AG04450 (cell line): ENCODE data around the gene PHIP. TPM values are rescaled to one million over a fixed set of nuclear protein-coding genes. Genes with fewer than 3 reads are reported as not detected.

Experiments used
- CTCF ChIA-PET: fragments of 300-600, 350-600 bp; formaldehyde crosslinking; extraction: SDS; loops from one replicate; lab custom pipeline; 2022; ENCODE audit warnings: antibody characterized with exemption, inconsistent platforms; lab: Charles Lee
- POLR2A ChIA-PET: fragments of 350-600 bp; formaldehyde crosslinking; extraction: SDS; loops from one replicate; lab custom pipeline; 2021; ENCODE audit warnings: antibody characterized with exemption, inconsistent platforms; lab: Yijun Ruan, JAX
- DNase-seq: peaks from one replicate; pipeline ENCODE4 v3.0.0-alpha.2; 2011; ENCODE audit warnings: low read depth, low spot score
- H3K27ac ChIP-seq: one replicate; pipeline ENCODE4 v1.5.1; 2012; ENCODE audit warnings: low read depth, low read length, control low read depth
- H3K27me3 ChIP-seq: one replicate; pipeline ENCODE4 v1.6.0; 2012; ENCODE audit warnings: low read length; ENCODE audit not compliant: control insufficient read depth, insufficient read depth
- H3K4me3 ChIP-seq: 2 replicates; pipeline ENCODE4 v1.5.1; 2011; ENCODE audit warnings: mild to moderate bottlenecking, low read depth, low read length, control low read depth
- H3K9me3 ChIP-seq: 2 replicates; pipeline ENCODE4 v1.5.1; 2012; ENCODE audit warnings: low read length; ENCODE audit not compliant: control insufficient read depth, insufficient read depth
- polyA plus RNA-seq: library from polyadenylated mRNA; depleted of rRNA; stranded (reverse); fragments of >200 nt; gene quantifications from 2 replicates; pipeline ENCODE4 v1.2.3, GENCODE V29; 2011
- TF ChIP-seq, protein P1 (sequence below): IDR thresholded peaks from 2 replicates; pipeline ENCODE4 v1.5.1; 2011; ENCODE audit warnings: low read depth, low read length, control low read depth, inconsistent platforms

Gene PHIP
- polyA plus RNA-seq, 1 experiment = 11.1 TPM

DNA sequence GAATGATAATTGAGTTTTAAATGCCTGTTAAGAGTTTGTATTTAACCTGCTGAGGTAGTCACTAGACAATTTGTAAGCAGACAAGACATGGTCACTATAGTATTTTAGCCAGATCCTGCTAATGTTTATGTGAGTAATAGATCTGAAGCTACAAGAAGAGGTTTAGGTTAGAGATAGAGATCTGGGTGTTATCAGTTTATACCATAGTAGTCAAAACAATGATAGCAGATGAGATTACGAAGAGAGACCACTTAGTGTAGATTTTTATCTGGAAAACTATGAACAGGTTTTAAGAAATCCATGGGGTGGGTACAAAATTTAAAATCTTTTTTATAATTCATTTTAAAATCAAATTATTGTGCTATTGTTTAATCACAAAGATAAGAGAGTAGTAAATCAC lies 47.5 kb downstream of the PHIP start:
- TF ChIP-seq, protein P1, sequence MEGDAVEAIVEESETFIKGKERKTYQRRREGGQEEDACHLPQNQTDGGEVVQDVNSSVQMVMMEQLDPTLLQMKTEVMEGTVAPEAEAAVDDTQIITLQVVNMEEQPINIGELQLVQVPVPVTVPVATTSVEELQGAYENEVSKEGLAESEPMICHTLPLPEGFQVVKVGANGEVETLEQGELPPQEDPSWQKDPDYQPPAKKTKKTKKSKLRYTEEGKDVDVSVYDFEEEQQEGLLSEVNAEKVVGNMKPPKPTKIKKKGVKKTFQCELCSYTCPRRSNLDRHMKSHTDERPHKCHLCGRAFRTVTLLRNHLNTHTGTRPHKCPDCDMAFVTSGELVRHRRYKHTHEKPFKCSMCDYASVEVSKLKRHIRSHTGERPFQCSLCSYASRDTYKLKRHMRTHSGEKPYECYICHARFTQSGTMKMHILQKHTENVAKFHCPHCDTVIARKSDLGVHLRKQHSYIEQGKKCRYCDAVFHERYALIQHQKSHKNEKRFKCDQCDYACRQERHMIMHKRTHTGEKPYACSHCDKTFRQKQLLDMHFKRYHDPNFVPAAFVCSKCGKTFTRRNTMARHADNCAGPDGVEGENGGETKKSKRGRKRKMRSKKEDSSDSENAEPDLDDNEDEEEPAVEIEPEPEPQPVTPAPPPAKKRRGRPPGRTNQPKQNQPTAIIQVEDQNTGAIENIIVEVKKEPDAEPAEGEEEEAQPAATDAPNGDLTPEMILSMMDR = no peak
- Histone ChIP-seq H3K27me3 (no peaks in the 10 kb centered on the region), H3K27ac (no peak overlapping the region), H3K9me3 (no peaks in the 10 kb centered on the region), H3K4me3 (no peak overlapping the region)
- CTCF ChIA-PET = no interaction called here
- POLR2A ChIA-PET = no interaction called here
- no peak for DNase-seq

DNA sequence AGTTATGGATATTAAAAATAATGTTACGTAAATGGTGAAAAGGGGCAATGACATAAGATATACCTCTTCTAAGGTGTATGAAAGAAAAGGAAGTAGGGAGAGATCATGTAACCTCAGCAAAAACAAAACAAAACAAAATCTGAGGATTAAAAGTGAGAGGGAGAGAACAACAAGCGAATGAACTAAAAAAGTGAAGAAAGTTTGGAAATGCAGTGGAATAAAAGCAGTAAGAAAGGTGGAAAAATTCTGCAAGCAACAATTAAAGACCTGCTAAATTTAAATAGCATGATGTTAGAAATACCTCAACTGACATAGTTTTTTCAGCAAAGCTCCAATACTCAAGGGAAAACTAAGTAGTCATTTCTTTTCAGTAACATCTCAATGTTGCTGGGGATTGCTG lies 48.0 kb downstream of the PHIP start:
- no peak overlapping the region for H3K27ac ChIP-seq
- CTCF ChIA-PET = no interaction called here
- no peaks in the 10 kb centered on the region for H3K27me3 ChIP-seq
- POLR2A ChIA-PET = no interaction called here
- no peaks in the 10 kb centered on the region for H3K9me3 ChIP-seq
- TF ChIP-seq, protein P1 = no peak
- H3K4me3 ChIP-seq = no peak overlapping the region
- no peak for DNase-seq

DNA sequence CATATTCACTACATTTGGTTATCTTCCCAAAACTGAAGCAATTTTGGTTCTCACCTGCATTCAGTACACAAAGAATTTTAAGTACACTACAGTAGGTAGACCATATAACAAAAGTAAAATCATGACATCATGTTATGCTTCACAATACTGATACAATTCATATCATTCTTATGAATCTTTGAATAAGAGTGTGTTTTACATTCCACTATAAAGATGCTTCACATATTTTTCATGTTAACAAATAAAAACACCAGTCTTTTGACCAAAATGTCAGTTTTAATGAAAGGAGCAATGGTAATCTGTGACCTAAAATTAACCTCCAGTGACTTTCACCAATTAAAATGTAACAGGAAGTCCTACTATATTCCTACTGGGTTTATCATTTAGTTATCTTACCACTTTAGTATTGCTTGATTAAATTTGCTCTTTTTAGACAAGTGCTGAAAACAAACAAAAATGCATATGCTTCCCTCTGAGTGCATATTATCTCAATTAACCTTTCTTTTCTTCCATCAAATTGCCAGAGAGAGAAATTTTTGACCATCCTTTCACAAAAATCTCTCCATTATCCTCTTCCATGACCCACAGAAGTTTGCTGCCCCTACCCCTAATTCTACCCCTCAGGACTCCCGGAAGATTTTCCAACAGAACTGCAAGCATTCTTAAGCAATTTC lies 49.3 kb downstream of the PHIP start:
- POLR2A ChIA-PET = no interaction called here
- no peaks in the 10 kb centered on the region for H3K9me3 ChIP-seq
- CTCF ChIA-PET = no interaction called here
- DNase-seq = no peak
- no peaks in the 10 kb centered on the region for H3K27me3 ChIP-seq
- no peak overlapping the region for H3K27ac ChIP-seq
- no peak overlapping the region for H3K4me3 ChIP-seq
- TF ChIP-seq, protein P1 = no peak

DNA sequence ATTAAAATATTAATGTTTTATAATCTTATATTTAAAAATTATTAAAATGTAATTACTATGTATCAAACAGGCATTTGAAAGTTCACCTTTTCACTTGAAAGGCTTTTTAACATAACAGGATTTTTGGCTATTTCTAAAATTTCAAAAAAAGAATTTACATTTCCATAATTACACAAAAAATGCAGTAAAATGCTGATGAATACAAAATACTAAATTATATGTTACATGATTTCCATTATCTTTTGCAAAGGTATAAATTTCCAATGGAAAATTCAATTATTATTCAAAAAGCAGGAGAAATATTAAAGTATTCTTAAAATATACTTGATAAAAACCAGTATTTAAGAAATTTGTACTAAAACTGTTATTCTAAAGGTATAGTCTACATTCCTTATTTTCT lies 66.1 kb downstream of the PHIP start:
- POLR2A ChIA-PET = no interaction called here
- TF ChIP-seq, protein P1 = no peak
- Histone ChIP-seq H3K9me3 (no peaks in the 10 kb centered on the region), H3K4me3 (no peak overlapping the region), H3K27ac (no peak overlapping the region), H3K27me3 (no peaks in the 10 kb centered on the region)
- CTCF ChIA-PET = no interaction called here
- no peak for DNase-seq

DNA sequence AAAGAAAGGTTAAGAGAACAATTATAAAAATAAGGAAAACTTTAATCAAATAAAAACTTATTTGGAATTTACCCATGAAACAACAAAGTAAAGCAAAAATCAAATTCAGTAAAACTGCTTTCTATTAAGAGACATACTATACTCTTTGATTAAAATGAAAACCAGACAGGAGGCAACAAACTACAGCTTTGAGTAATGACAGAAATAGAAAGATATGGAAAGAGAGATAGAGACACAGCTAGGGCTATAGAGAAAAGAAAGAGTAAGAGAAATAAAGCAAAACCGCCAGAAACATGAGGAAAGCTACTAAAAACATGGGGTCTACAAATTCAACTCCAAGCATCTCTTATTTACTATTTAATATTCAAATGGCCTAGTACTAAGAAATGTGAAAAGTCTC lies 67.6 kb downstream of the PHIP start:
- POLR2A ChIA-PET = no interaction called here
- TF ChIP-seq, protein P1 = no peak
- Histone ChIP-seq H3K27ac (no peak overlapping the region), H3K27me3 (no peaks in the 10 kb centered on the region), H3K4me3 (no peak overlapping the region), H3K9me3 (no peaks in the 10 kb centered on the region)
- CTCF ChIA-PET = no interaction called here
- DNase-seq = no peak
